GM21529 (cell line): ENCODE results near the gene ZNF333.
"Not testable (repeated sequence)": the region's sequence is repeated elsewhere in the genome, so short reads cannot be mapped to it uniquely, and the experiment has no call there.

ENCODE experiments used
- ATAC-seq: cut with Tn5 transposase; IDR thresholded peaks from one replicate; pipeline ENCODE4 v1.9.1; 2021; ENCODE audit not compliant: unreplicated experiment

Gene ZNF333

DNA sequence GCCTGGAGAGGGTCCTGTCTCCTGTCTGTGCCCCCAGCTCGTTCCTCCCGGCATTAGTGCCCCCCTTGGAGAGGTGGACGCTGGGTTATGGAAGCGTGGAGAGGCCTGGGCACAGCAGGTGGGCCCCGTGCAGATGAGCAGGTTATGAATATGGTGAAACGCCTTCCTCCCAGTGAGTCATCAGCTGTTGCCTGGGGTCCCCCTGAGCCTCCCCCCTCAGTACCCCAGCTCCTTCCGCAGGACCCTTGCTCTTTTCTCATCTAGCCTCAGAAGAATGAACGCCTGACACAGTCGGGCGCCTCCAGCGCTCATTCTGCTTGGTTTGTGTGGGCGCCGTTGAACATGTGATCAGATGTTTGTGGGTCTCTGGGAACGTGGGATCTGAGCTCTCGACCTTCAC lies 76.0 kb downstream of the ZNF333 start:
- not testable (repeated sequence) for ATAC-seq

DNA sequence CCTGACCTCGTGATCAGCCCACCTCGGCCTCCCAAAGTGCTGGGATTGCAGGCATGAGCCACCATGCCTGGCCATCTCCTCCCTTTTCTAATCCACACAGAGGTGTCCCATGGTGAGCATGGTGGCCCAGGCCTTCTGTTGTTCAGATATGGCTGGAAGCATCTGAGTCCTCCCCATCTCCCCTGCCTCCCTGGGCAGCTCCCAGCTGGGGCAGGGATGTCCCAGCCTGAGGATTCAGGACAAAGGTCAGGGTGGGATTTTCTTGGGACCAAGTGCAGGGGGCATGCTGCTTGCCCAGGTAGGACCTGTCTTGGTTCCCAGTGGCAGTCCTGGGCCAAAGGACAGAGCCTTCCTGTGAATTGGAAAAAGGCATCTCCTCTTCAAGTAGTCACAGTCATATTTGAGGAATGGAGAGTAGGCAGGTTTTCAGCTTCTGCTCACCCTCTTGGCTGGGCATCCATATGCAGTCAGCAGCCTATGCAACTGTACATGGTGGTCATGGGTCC lies 77.7 kb downstream of the ZNF333 start:
- no peak for ATAC-seq

DNA sequence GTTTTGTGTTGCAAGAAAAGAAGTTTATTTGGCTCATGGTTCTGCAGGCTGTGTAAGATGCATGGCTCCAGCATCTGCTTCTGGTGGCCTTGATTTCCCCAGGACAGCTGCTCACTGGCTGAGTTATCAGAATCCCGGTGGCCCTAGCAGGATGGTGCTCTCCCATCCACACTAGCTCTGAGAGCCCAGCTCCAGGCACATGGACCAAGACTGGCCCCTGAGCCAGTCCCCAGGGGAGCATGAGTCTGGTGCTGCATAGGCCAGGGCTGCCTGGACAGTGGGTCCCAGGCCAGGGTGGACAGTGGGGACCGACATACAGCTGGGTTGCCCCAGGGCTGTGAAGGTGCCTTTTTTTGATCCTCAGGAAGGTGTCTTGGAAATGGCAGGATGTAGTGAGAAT lies 78.2 kb downstream of the ZNF333 start:
- ATAC-seq: no peak

DNA sequence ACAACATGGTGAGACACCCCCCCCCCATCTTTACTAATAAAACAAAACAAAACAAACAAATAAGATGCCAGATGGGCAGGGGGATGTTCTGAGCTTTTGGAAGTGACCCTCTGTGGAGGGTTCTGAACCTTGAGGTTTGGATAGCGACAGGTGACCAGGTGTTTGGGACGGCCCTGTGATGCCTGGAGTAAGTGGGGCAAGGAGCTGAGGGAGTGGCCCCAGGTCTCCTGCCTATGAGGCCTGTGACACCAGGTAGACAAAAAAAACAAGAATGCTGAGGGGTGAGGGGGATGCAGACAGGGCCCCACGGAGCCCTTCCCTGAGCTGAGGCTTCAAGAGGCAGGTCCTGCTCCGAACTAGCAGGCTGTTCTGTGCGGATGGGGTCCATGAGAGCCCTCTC lies 79.4 kb downstream of the ZNF333 start:
- ATAC-seq: no peak

DNA sequence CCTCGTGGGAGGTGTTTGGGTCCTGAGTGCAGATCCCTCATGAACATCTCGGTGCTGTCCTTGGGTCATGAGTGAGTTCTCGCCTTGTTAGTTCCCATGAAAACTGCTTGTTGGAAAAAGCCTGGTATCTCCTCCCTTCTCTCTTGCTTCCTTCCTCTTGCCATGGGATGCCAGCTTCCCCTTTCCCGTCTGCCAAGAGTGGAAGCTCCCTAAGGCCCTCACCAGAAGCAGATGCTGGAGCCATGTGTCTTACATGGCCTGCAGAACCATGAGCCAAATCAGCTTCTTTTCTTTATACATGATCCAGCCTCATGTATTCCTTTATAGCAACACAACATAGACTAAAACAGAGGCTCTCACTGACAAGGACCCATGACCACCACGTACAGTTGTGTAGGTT lies 80.3 kb downstream of the ZNF333 start:
- no peak for ATAC-seq

DNA sequence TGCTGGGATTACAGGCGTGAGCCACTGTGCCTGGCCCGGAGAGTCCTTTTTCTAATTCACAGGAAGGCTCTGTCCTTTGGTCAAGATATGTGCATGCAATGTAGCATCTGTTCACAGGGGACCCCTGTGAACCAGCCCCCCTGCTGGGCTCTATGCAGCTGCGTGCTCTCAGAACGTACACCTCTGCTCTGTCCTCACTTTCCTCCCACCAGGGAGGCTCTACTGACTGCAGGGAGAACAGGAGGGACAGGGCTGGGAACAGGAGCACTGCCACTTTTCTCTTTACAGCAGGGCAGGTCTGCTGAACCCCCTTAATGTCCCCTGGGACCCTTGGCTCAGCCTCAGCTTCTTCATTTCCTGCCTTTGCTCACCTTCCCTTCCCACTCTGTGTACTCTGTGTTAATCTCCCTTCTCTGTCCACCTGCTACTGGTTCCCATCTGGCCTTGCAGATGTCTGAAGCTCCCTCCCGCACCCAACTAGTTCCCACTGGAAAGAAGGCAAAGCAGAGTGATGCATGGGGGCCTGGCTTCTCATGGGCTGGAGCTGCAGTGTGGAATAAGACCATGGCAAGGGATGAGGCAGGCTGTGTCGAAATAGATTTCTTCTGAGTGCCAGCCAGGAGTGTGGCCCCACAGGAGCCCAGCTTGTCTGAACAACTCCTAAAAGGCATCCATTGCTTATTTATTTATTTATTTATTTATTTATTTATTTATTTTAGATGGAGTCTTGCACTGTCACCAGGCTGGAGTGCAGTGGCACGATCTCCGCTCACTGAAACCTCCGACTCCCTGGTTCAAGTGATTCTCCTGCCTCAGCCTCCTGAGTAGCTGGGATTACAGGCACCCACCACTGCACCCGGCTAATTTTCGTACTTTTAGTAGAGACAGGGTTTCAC lies 81.3 kb downstream of the ZNF333 start:
- ATAC-seq: no peak

DNA sequence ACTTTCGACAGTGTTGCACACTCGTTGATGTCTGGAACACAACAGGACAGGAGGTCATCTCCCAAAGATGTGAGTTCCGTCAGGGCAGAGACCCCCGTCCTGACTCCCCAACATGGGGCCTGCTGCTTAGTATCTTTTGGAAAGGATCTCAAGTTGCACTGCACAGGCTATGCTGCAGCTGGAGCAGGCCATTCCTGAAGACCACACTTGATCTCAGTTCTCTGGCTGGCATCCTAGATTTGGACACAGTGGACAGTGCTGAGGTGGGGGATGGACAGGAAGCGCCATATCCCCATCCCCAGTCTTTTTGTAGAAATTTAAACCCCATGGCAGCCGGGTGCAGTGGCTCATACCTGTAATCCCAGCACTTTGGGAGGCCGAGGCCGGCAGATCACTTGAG lies 82.6 kb downstream of the ZNF333 start:
- no peak for ATAC-seq

DNA sequence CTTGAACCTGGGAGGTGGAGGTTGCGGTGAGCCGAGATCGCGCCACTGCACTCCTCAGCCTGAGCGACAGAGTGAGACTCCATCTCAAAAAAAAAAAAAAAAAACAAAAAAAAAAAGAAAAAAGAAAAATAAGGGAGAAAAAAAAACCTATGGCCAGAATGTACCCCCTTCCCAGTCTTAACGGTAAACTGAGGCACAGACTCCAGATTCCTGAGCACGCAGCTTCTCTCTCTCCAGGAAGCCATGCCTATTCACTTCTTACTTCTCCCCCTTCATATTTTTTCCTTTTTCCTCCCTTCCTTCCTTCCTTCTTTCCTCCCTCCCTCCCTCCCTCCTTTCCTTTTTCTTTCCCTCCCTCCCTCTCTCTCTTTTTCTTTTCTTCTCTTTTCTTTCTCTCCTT lies 83.1 kb downstream of the ZNF333 start:
- no peak for ATAC-seq

DNA sequence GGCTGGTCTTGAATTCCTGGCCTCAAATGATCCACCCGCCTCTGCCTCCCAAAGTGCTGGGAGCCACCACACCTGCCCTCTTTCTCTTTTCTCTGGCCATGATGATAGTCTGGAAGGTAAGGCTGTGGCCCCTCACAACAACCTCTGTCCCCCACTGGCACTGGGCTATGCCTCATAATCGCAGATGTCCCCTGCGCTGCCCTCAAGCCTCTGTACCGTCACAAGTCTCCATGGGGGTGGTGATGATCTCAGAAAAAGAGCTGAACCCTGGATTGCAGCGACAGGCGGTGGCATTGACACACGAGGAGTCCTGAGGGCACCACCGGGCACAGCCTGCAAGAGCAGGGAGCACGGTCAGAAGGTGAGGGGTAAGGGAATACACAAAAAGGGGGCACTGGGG lies 83.9 kb downstream of the ZNF333 start:
- ATAC-seq: not testable (repeated sequence)

DNA sequence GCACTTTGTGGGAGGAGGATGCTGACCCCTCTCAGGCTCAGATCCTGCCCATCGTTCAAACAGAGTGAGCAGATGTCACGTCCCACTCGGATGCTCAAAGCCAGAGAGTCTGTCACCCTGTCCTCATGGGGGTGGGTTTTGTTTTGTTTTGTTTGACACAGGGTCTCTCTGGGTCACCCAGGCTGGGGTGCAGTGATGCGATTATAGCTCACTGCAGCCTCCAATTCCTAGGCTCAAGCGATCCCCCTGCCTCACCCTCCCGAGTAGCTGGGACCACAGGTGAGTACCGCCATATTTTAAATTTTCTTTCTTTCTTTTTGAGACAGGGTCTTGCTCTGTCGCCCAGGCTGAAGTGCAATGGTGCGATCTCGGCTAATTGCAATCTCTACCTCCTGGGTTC lies 84.5 kb downstream of the ZNF333 start:
- ATAC-seq: no peak

DNA sequence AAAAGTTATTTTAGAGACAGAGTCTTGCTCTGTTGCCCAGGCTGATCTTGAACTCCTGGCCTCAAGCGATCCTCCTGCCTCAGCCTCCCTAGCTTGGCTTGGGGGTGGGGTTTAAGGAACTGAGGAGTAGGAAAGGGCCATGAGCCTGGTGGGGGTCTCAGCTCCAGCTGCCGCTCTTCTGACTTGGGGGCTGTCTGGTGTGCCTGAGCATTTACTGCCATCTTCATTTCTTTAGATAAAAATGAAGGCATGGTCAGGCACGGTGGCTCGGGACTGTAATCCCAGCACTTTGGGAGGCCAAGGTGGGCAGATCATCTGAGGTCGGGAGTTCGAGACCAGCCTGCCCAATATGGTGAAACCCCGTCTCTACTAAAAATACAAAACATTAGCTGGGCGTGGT lies 85.5 kb downstream of the ZNF333 start:
- not testable (repeated sequence) for ATAC-seq

DNA sequence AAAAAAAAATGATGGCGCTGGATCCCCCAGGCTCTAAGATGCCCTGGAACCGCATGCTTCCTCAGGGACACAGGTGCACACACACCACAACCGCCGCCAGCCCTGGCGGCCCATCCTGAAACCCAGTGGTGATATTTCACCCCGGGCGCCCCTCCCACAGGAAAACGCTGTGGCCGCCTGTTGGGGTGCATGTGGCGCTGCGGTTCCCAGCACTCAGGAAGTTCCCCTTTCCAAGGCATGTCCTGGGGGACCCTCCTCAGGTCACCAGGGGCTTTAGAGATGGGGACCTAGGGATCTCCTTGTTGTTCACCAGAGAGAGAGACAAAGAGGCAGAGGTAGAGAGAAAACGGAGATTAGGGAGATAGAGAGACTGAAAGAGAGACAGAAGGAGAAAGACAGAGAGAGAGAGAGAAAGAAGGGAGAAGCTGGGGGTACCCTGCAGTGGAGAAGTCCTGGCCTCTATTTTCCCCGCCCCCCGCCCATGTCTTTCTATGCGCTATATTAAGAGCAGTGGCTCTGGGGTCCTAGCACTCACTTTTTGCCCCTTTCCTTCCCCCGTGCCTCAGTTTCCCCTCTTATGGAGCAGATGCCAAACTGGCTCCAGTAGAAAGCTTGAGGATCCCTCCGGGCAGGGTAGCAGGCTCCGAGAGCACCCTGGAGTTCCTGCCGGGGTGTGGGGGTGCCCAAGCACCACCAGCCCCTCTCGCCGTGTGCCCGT lies 86.2 kb downstream of the ZNF333 start:
- ATAC-seq: no peak

DNA sequence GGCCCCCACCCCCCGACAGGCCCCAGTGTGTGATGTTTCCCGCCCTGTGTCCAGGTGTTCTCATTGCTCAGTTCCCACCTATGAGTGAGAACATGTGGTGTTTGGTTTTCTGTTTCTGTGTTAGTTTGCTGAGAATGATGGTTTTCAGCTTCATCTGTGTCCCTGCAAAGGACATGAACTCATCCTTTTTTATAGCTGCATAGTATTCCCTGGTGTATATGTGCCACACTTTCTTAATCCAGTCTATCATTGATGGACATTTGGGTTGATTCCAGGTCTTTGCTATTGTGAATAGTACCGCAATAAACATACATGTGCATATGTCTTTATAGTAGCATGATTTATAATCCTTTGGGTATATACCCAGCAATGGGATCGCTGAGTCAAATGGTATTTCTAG lies 87.8 kb downstream of the ZNF333 start:
- ATAC-seq: not testable (repeated sequence)

DNA sequence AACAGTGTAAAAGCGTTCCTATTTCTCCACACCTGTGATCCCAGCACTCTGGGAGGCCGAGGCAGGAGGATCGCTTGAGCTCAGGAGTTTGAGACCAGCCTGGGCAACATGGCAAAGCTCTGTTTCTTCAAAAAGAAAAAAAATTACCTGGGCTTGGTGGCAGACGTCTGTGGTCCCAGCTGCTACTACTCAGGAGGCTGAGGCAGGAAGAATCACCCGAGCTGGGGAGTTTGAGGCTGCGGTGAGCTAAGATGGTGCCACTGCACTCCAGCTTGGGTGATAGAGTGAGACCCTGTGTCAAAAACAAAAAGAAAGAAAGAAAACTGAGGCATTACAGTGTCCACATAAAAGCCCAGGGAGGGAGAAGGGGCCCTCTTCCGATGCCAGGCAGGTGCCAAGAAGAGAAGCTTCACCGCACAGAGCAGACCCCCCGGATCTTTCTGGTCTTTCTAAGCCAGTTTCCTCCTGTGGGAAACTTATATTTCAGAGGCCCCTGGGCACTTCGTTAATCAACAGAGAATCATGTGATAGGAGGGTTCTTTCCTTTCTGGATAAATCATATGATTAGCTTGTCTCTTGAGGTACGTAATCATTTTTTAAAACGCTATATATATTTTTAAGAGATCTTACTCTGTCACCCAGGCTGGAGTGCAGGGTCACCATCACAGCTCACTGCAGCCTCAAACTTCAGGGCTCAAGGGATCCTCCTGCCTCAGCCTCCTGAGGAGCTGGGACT lies 88.4 kb downstream of the ZNF333 start, which contains the start of gene ADGRE2:
TSS of gene ADGRE2 (minus strand) at position 451 of the 736 bp plus-strand sequence. CDS start 1,804 bp downstream, outside the sequence.
- ATAC-seq: not testable (repeated sequence)

DNA sequence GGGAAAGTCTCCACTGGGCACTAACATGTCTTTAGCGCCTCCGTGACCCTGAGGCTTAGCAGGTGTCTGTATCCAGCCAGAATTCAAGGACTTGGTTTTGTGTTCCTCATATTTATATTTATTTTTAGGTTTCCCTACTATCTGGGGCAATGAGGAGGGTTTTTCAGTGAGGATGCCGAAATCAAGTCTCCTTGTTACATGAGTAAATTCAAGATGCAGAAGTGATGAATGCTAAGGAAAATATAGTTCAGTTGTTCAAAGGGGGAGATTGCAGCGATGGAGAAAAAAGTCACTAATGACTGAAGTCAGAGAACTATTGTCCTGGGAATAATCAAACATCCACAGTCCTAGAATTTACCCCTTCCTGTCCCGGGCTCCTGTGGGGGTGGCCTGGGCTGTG lies 89.3 kb downstream of the ZNF333 start:
- no peak for ATAC-seq

DNA sequence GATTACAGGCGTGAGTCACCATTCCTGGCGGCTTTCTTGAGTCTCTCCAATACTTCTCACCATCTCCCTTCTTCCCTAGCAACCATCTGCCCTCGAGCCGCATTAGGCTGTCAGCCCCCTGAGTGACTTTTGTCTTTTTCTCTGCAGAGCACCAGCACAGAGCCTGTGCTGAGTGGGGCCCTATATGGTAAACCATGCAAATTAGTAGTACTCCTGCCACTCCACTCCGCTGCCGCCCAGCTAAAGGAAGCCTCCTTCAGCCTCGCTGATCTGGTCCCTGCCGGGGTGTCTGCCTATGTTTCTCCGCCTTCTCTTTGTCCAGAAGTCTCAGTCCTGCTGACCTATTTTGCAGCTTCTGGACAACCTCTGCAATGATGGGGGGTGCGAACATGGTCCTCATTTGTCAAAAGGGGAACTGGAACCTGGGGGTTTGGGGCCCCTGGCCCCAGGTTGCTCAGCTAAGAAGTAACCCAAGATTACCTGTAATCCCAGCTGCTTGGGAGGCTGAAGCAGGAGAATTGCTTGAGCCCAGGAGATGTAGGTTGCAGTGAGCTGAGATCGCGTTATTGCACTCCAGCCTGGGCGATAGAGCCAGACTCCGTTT lies 90.9 kb downstream of the ZNF333 start:
- ATAC-seq: not testable (repeated sequence)

DNA sequence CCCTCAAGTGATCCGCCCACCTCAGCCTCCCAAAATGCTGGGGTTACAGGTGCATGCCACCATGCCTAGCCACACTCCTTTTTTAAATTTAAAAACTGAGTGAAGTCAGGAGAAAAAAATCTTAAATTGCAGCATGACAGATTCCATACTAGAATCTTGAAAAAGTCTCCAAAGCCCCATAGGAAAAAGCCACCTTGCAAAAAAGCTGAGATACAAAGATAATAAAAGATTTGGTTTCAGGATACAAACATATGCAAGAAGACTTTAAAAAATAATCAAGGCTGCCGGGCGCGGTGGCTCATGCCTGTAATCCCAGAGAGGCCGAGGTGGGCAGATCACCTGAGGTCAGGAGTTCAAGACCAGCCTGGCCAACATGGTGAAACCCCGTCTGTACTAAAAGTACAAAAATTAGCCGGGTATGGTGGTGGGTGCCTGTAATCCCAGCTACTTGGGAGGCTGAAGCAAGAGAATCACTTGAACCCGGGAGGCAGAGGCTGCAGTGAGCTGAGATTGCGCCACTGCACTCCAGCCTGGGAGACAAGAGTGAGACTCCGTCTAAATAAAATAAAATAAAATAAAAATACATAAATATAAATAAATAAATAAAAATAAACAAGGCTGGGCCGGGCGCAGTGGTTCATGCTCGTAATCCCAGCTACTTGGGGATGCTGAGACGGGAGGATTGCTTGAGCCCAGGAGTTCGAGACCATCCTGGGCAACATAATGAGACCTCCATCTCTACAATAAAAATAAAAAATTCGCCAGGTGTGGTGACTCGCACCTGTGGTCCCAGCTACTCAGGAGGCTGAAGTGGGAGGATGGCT lies 92.1 kb downstream of the ZNF333 start:
- ATAC-seq: not testable (repeated sequence)

DNA sequence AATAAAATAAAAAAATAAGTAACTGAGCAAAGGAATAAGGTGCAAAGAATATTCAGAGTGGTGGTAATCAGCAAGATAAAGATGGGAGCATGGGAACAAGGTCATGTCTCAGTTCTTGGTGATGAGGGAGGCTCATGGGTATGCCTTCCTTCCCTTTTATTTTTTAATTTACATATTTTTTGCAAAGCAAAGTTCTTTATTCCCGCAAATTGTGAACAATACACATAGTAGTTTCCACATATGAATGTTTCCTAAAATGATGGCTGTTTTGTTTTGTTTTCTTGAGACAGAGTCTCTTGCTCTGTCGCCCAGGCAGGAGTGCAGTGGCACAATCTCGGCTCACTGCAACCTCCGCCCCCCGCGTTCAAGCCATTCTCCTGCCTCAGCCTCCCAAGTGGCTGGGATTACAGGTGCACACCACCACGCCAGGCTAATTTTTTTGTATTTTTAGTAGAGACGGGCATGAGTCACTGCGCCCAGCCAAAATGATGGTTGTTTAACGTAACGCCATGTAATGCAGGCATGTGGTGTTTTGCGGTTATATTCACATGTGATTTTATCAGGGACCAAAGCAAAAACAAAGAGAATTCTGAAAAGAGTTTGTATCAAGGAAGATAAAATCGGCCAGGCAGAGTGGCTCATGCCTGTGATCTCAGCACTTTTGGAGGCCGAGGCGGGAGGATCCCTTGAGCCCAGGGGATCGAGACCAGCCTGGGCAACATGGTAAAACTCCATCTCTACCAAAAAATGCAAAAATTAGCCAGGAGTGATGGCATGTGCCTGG lies 93.0 kb downstream of the ZNF333 start:
- no peak for ATAC-seq
